ENCODE results near the gene SMG9. TPM values are rescaled to one million over a fixed set of nuclear protein-coding genes. Genes with fewer than 3 reads are reported as not detected.
"Not testable (repeated sequence)": the region's sequence is repeated elsewhere in the genome, so short reads cannot be mapped to it uniquely, and the experiment has no call there.

SMG9 gene
- total RNA-seq, 4 donors from 2014 or later = 4.5 to 9.1 (median 7.1) TPM

- no peak overlapping the region for H3K27ac ChIP-seq
- no peak for ATAC-seq
Measured at GRCh38 chr19:43778651-43779050, 23.9 kb upstream of the SMG9 start.

GRCh38 chr19:43777163-43777695 is 22.5 kb upstream of the SMG9 start:
- Histone ChIP-seq H3K36me3 (no peaks in the 10 kb centered on the region), H3K27ac (no peak overlapping the region), H3K27me3 (peaks cover 2 to 27% (median 6%) of the 10 kb centered on the region in 3 donors), H3K4me1 (peaks cover 6 to 7% of the 10 kb centered on the region in 2 donors), H3K9me3 (no peaks in the 10 kb centered on the region), H3K4me3 (no peak overlapping the region)
- DNase-seq (no peak), ATAC-seq (no peak)
- in situ Hi-C loops (cut with MboI; ENCODE audit: low sequenced_read_pairs in 4 of 4) (no loop called here), intact Hi-C loops (cut with DNase I; ENCODE audit: low total_unique reads) (no loop called here)
- no peak for TF ChIP-seq POLR2A (IDR thresholded peaks at IDR 0.05)
- no peak for TF ChIP-seq CTCF (IDR thresholded peaks at IDR 0.05 in 4 of 5, conservative IDR thresholded peaks at IDR 0.05 in 1 of 5)

More at GRCh38 chr19:43778651-43779050, 23.9 kb upstream of the SMG9 start:
- Histone ChIP-seq H3K4me1 (peaks cover 6 to 7% of the 10 kb centered on the region in 2 donors), H3K36me3 (no peaks in the 10 kb centered on the region), H3K9me3 (no peaks in the 10 kb centered on the region), H3K27me3 (peaks cover 2 to 22% (median 6%) of the 10 kb centered on the region in 3 donors), H3K4me3 (no peak overlapping the region)
- TF ChIP-seq POLR2A (IDR thresholded peaks at IDR 0.05) = no peak
- TF ChIP-seq CTCF (IDR thresholded peaks at IDR 0.05 in 4 of 5, conservative IDR thresholded peaks at IDR 0.05 in 1 of 5) = no peak
- intact Hi-C loops (cut with DNase I; ENCODE audit: low total_unique reads) (no loop called here), in situ Hi-C loops (cut with MboI; ENCODE audit: low sequenced_read_pairs in 4 of 4) (no loop called here)
- DNase-seq = no peak

GRCh38 chr19:43776286-43776685 is 21.5 kb upstream of the SMG9 start:
- peaks cover 0 to 32% (median 6%) of the 10 kb centered on the region in 3 donors for H3K27me3 ChIP-seq
- TF ChIP-seq CTCF (IDR thresholded peaks at IDR 0.05 in 4 of 5, conservative IDR thresholded peaks at IDR 0.05 in 1 of 5) = no peak
- no peak for TF ChIP-seq POLR2A (IDR thresholded peaks at IDR 0.05)
- no peaks in the 10 kb centered on the region for H3K9me3 ChIP-seq
- DNase-seq (no peak), ATAC-seq (no peak)
- in situ Hi-C loops (cut with MboI; ENCODE audit: low sequenced_read_pairs in 4 of 4) (no loop called here), intact Hi-C loops (cut with DNase I; ENCODE audit: low total_unique reads) (no loop called here)
- H3K36me3 ChIP-seq = no peaks in the 10 kb centered on the region
- no peak overlapping the region for H3K4me3 ChIP-seq
- H3K27ac ChIP-seq = no peak overlapping the region
- H3K4me1 ChIP-seq = peaks cover 6 to 7% of the 10 kb centered on the region in 2 donors

DNA sequence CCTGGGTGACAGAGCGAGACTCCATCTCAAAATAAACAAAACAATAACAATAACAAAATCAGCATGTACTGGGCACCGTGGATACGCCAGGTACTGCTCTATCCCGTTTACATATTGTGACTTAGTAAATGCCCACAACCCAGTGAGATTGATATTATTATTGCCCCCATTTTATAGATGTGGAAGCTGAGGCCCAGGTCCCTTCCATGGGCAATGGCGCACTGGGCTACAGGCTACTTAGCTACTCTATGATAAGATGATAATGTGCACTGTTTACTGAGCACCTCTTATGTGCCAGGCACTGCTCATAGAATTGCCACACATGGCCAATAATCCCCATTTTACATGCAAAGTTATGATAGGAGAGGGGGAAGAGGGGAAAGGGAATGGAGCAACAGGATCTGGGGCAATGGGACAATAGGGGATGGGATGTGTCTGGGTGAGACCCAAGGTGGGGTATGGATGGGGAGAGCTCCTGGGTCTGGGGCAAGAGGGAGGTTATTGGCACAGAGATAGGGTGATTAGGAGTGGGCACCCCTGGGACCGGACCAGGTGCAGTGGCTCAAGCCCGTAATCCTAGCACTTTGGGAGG is 20.6 kb upstream of the SMG9 start:
- DNase-seq = no peak
- TF ChIP-seq POLR2A (IDR thresholded peaks at IDR 0.05) (no peak), CTCF (IDR thresholded peaks at IDR 0.05 in 4 of 5, conservative IDR thresholded peaks at IDR 0.05 in 1 of 5) (no peak)
- ATAC-seq = no peak
- Histone ChIP-seq H3K9me3 (no peaks in the 10 kb centered on the region), H3K36me3 (no peaks in the 10 kb centered on the region), H3K4me1 (peaks cover 6 to 7% of the 10 kb centered on the region in 2 donors), H3K27ac (no peak overlapping the region), H3K27me3 (peaks cover 0 to 24% (median 6%) of the 10 kb centered on the region in 3 donors), H3K4me3 (no peak overlapping the region)
- intact Hi-C loops (cut with DNase I; ENCODE audit: low total_unique reads) = no loop called here
- in situ Hi-C loops (cut with MboI; ENCODE audit: low sequenced_read_pairs in 4 of 4) = no loop called here

DNA sequence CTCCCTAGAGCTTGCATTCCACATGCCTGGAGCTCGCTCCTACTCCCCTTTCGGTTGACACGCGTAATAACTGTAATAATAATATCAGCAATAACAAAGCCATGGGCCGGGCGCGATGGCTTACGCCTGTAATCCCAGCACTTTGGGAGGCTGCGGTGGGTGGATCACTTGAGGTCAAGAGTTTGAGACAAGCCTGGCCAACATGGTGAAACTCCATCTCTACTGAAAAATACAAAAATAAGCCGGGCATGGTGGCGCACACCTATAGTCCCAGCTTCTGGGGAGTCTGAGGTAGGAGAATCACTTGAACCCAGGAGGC is 20.1 kb upstream of the SMG9 start:
- intact Hi-C loops (cut with DNase I; ENCODE audit: low total_unique reads); H3K36me3 ChIP-seq; DNase-seq; ATAC-seq; H3K4me1 ChIP-seq; in situ Hi-C loops (cut with MboI; ENCODE audit: low sequenced_read_pairs in 4 of 4); H3K27ac ChIP-seq; H3K9me3 ChIP-seq: not testable (repeated sequence)
- H3K4me3 ChIP-seq = peak overlapping the region in 1 of 4 donors; percentile 54
- H3K27me3 ChIP-seq = peaks cover 0 to 24% (median 6%) of the 10 kb centered on the region in 3 donors

All from gastrocnemius medialis (tissue), 4 donors.